Central memory CD8-positive, alpha-beta T cell (primary cell): ENCODE data around the gene TOMM6.

ENCODE experiments used
- ATAC-seq: fragments of 150-1000 bp; cut with Tn5 transposase; replicated peaks from 2 replicates; pipeline ENCODE4 v1.10.0; 2022; ENCODE audit warnings: mild to moderate bottlenecking, moderate FRiP score, moderate number of reproducible peaks; ENCODE audit not compliant: poor library complexity, severe bottlenecking; ENCODE audit errors: extremely low read depth
- DNase-seq, 2 donors: peaks; one replicate each; pipeline ENCODE4 v3.0.0; 2021; ENCODE audit warnings: low spot score in 2 of 2
- H3K27ac Mint-ChIP-seq: one replicate; pipeline ENCODE4 v1.8.0; 2022; ENCODE audit warnings: low read depth, mild to moderate bottlenecking, moderate library complexity, mixed read lengths
- H3K27me3 Mint-ChIP-seq: one replicate; pipeline ENCODE4 v1.8.0; 2022; ENCODE audit warnings: mixed read lengths
- H3K36me3 Mint-ChIP-seq: one replicate; pipeline ENCODE4 v1.8.0; 2022; ENCODE audit warnings: mild to moderate bottlenecking, moderate library complexity, mixed read lengths; ENCODE audit not compliant: insufficient read depth
- H3K4me1 Mint-ChIP-seq: one replicate; pipeline ENCODE4 v1.8.0; 2022; ENCODE audit warnings: mixed read lengths
- H3K4me3 Mint-ChIP-seq: one replicate; pipeline ENCODE4 v1.8.0; 2022; ENCODE audit warnings: mild to moderate bottlenecking, moderate library complexity, mixed read lengths
- H3K9me3 Mint-ChIP-seq: one replicate; pipeline ENCODE4 v1.8.0; 2022; ENCODE audit warnings: mixed read lengths

The TOMM6 gene

DNA sequence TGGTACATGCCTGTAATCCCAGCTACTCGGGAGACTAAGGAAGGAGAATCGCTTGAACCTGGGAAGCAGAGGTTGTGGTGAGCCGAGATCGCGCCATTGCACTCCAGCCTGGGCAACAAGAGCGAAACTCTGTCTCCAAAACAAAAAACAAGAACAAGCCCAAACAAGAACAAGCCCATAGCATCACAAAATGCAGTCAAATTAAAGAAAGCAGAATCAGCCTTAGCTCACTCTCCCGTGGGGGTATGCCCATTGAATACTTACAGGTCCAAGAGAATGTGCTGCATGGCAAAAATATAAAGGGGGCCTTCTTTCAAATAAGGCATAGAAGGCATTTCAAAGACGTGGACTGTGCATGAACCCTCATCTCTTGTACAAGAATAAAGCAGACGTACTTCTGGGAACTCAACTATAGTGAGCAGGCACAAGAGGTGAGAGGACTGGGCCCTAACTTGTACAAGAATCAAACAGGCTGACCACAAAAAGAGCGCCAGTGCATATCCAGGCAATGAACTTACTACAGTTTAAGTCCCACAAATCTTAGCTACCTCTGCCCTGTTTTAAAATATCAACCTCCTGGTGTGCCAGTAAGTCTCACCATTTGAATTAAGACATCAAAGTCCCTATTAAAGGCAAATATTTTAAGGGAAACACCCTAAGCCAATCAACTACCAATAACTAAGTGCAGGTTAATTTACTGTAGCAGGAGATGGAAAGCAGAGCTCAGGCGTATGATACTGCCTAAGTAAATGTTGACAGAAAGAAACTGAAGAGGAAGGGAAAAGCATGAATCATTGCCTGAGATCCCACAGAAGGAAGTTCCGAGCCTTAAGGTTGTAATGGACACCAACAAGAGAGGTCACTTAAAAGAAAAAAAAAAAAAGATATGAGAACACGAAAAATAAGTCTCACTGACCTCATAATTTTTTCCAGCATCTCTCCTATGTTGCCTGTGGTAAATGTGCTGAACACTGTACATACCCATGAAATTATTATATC, 37.4 kb downstream of the TOMM6 start:
- Mint-ChIP-seq H3K36me3 (no peaks in the 10 kb centered on the region), H3K4me3 (no peak overlapping the region)
- DNase-seq, result no peak

GRCh38 chr6:41826343-41827022, 39.0 kb downstream of the TOMM6 start:
- H3K4me1 Mint-ChIP-seq, result no peaks in the 10 kb centered on the region
- no peaks in the 10 kb centered on the region for H3K36me3 Mint-ChIP-seq
- no peaks in the 10 kb centered on the region for H3K27me3 Mint-ChIP-seq
- H3K9me3 Mint-ChIP-seq, result no peaks in the 10 kb centered on the region
- no peak overlapping the region for H3K4me3 Mint-ChIP-seq
- no peak for DNase-seq
- no peak for ATAC-seq
- no peak overlapping the region for H3K27ac Mint-ChIP-seq

More for the DNA sequence above, 37.4 kb downstream of the TOMM6 start:
- no peak for ATAC-seq
- Mint-ChIP-seq H3K27me3 (no peaks in the 10 kb centered on the region), H3K4me1 (no peaks in the 10 kb centered on the region), H3K27ac (no peak overlapping the region), H3K9me3 (no peaks in the 10 kb centered on the region)

GRCh38 chr6:41832263-41832662, 44.8 kb downstream of the TOMM6 start:
- DNase-seq (no peak), ATAC-seq (no peak)
- no peaks in the 10 kb centered on the region for H3K9me3 Mint-ChIP-seq
- peaks cover 1% of the 10 kb centered on the region for H3K36me3 Mint-ChIP-seq
- no peak overlapping the region for H3K27ac Mint-ChIP-seq
- H3K27me3 Mint-ChIP-seq, result no peaks in the 10 kb centered on the region
- no peaks in the 10 kb centered on the region for H3K4me1 Mint-ChIP-seq
- H3K4me3 Mint-ChIP-seq, result no peak overlapping the region

- DNase-seq, result no peak
- no peak overlapping the region for H3K4me3 Mint-ChIP-seq
- H3K36me3 Mint-ChIP-seq, result peaks cover 1% of the 10 kb centered on the region
- ATAC-seq, result no peak
- H3K9me3 Mint-ChIP-seq, result no peaks in the 10 kb centered on the region
- H3K4me1 Mint-ChIP-seq, result no peaks in the 10 kb centered on the region
- H3K27ac Mint-ChIP-seq, result no peak overlapping the region
- H3K27me3 Mint-ChIP-seq, result no peaks in the 10 kb centered on the region
These were observed 48.6 kb downstream of the TOMM6 start for GRCh38 chr6:41836022-41836659.

GRCh38 chr6:41836660-41837052, 49.2 kb downstream of the TOMM6 start:
- no peaks in the 10 kb centered on the region for H3K27me3 Mint-ChIP-seq
- DNase-seq, result no peak
- H3K36me3 Mint-ChIP-seq, result peaks cover 1% of the 10 kb centered on the region
- ATAC-seq, result no peak
- H3K27ac Mint-ChIP-seq, result no peak overlapping the region
- H3K4me3 Mint-ChIP-seq, result no peak overlapping the region
- no peaks in the 10 kb centered on the region for H3K9me3 Mint-ChIP-seq
- no peaks in the 10 kb centered on the region for H3K4me1 Mint-ChIP-seq
